Motor neuron (in vitro differentiated cells): ENCODE data around the gene FGF6. TPM values are rescaled to one million over a fixed set of nuclear protein-coding genes. Genes with fewer than 3 reads are reported as not detected.

ENCODE experiments used
- ATAC-seq, 8 experiments: fragments of 200-7000 bp; cut with Tn5 transposase; replicated peaks in 6 of 8; 2 replicates each; pipeline ENCODE4 v1.8.0; 2021; ENCODE audit warnings: mild to moderate bottlenecking in 8 of 8, moderate library complexity in 8 of 8
- H3K27ac ChIP-seq, 2 donors: fragments of 250-450 bp; sonication (Bioruptor Pico); 2 replicates each; pipeline ENCODE4 v1.9.0; 2021; ENCODE audit warnings: antibody characterized with exemption in 2 of 2, mild to moderate bottlenecking in 2 of 2, moderate library complexity in 1 of 2
- H3K4me1 ChIP-seq, 2 donors: fragments of 250-450 bp; sonication (Bioruptor Pico); replicated peaks in 1 of 2; 2 replicates each; pipeline ENCODE4 v1.6.1; 2021; ENCODE audit warnings: antibody characterized with exemption in 2 of 2, mild to moderate bottlenecking in 2 of 2, moderate library complexity in 1 of 2
- H3K4me3 ChIP-seq, 5 donors: fragments of 250-450 bp; sonication (Bioruptor Pico); 2 replicates each; pipeline ENCODE4 v1.9.0; 2021; ENCODE audit warnings: antibody characterized with exemption in 5 of 5, mild to moderate bottlenecking in 5 of 5, moderate library complexity in 4 of 5
- WGBS, 10 experiments: fragments of 450-650 bp; shearing (Covaris generic); methylation state at CpG; one replicate each; pipeline ENCODE4 v1.0.0; 2022; 5-methylcytosine and 5-hydroxymethylcytosine counted together
- in situ Hi-C, 9 experiments: fragments of 400-800 bp; cut with MboI; loops; one replicate each; pipeline ENCODE4 v1.15.0; 2021; ENCODE audit warnings: low sequenced_read_pairs in 9 of 9, low pct_unique_long_range_greater_than_20kb in 2 of 9; ENCODE audit not compliant: unreplicated experiment in 9 of 9
- total RNA-seq, 8 experiments: library from RNA; unstranded; fragments of 300-600 nt; gene quantifications; 2 replicates each; pipeline versions ENCODE4 v1.2.3 to v1.2.4, GENCODE V29; 2022

The FGF6 gene
- total RNA-seq, 8 experiments from 2014 or later: not detected

GRCh38 chr12:4402996-4403395 lies 42.6 kb downstream of the FGF6 start:
- H3K4me3 ChIP-seq: no peak overlapping the region
- in situ Hi-C loops: no loop called here
- 33 to 71% (median 40%) methylated on average over 1 to 2 of the region's 4 CpGs; no CpG with 5 or more reads in 7 of the 10 experiments for WGBS, 10 experiments
- no peak overlapping the region for H3K27ac ChIP-seq
- ATAC-seq: no peak
- H3K4me1 ChIP-seq: no peaks in the 10 kb centered on the region

- in situ Hi-C loops: no loop called here
- 9 to 91% (median 70%) methylated on average over 2 to 3 of the region's 3 CpGs for WGBS, 10 experiments
- Histone ChIP-seq H3K4me3 (no peak overlapping the region), H3K27ac (no peak overlapping the region), H3K4me1 (no peaks in the 10 kb centered on the region)
- no peak for ATAC-seq
Measured at GRCh38 chr12:4401117-4401516, 44.5 kb downstream of the FGF6 start.

- in situ Hi-C loops: no loop called here
- 10 to 100% (median 57%) methylated on average over 1 to 2 of the region's 2 CpGs; no CpG with 5 or more reads in 2 of the 10 experiments for WGBS, 10 experiments
- no peak overlapping the region for H3K4me3 ChIP-seq
- no peak overlapping the region for H3K27ac ChIP-seq
- no peak for ATAC-seq
- no peaks in the 10 kb centered on the region for H3K4me1 ChIP-seq
Measured at GRCh38 chr12:4395818-4396217, 49.8 kb downstream of the FGF6 start.

GRCh38 chr12:4393211-4393610 lies 52.4 kb downstream of the FGF6 start:
- Histone ChIP-seq H3K4me3 (no peak overlapping the region), H3K4me1 (no peaks in the 10 kb centered on the region), H3K27ac (no peak overlapping the region)
- 12 to 86% (median 60%) methylated on average over 1 to 5 of the region's 5 CpGs; no CpG with 5 or more reads in 1 of the 10 experiments for WGBS, 10 experiments
- no peak for ATAC-seq
- in situ Hi-C loops: no loop called here

GRCh38 chr12:4392223-4392742 lies 53.3 kb downstream of the FGF6 start:
- no peak overlapping the region for H3K4me3 ChIP-seq
- H3K27ac ChIP-seq: no peak overlapping the region
- ATAC-seq: no peak
- WGBS, 10 experiments: 59 to 100% (median 100%) methylated on average over 1 to 4 of the region's 15 CpGs; no CpG with 5 or more reads in 7 of the 10 experiments
- in situ Hi-C loops: no loop called here
- H3K4me1 ChIP-seq: no peaks in the 10 kb centered on the region

- Histone ChIP-seq H3K4me1 (no peaks in the 10 kb centered on the region), H3K4me3 (no peak overlapping the region), H3K27ac (no peak overlapping the region)
- ATAC-seq: no peak
- WGBS, 10 experiments: 0 to 80% (median 52%) methylated on average over 1 to 2 of the region's 2 CpGs; no CpG with 5 or more reads in 6 of the 10 experiments
- in situ Hi-C loops: no loop called here
Measured at GRCh38 chr12:4388662-4389061, 57.0 kb downstream of the FGF6 start.

- ATAC-seq: no peak
- WGBS, 10 experiments: 60 to 100% (median 78%) methylated on average over 1 of the region's 1 CpG; no CpG with 5 or more reads in 4 of the 10 experiments
- H3K4me3 ChIP-seq: no peak overlapping the region
- in situ Hi-C loops: no loop called here
- H3K27ac ChIP-seq: no peak overlapping the region
- no peaks in the 10 kb centered on the region for H3K4me1 ChIP-seq
Measured at GRCh38 chr12:4388032-4388431, 57.6 kb downstream of the FGF6 start.

- no peak for ATAC-seq
- Histone ChIP-seq H3K4me1 (no peaks in the 10 kb centered on the region), H3K27ac (no peak overlapping the region), H3K4me3 (no peak overlapping the region)
- in situ Hi-C loops: no loop called here
- 30 to 97% (median 87%) methylated on average over 1 to 5 of the region's 5 CpGs for WGBS, 10 experiments
Measured at GRCh38 chr12:4387607-4388006, 58.0 kb downstream of the FGF6 start.

- H3K27ac ChIP-seq: no peak overlapping the region
- no peak overlapping the region for H3K4me3 ChIP-seq
- in situ Hi-C loops: no loop called here
- no peaks in the 10 kb centered on the region for H3K4me1 ChIP-seq
- 15 to 93% (median 63%) methylated on average over 1 to 4 of the region's 4 CpGs; no CpG with 5 or more reads in 4 of the 10 experiments for whole genome bisulfite sequencing, 10 experiments
- ATAC-seq: peak in 2 of 8 experiments; percentile 39 to 60
Measured at GRCh38 chr12:4386801-4387200, 58.8 kb downstream of the FGF6 start.

Other genes starting within 250 kb of the FGF6 start
- gene CCND2, start 172.1 kb downstream of the FGF6 start, total RNA-seq: 100 to 1,000 TPM in 1 of 8 experiments, 10 to 100 TPM in 5, 1 to 10 TPM in 2; 1.3 to 350 (median 57.3) TPM
- 10 to 100 TPM in 5 of 8 experiments, 1 to 10 TPM in 3; 5.1 to 39.4 (median 12.0) TPM for gene TIGAR, start 124.6 kb downstream of the FGF6 start, total RNA-seq
- 10 to 100 TPM in 1 of 8 experiments, 1 to 10 TPM in 2, under 1 TPM in 5; 0.05 to 19.5 (median 0.34) TPM for gene FGF23, start 66.1 kb downstream of the FGF6 start, total RNA-seq
- gene RAD51AP1, start 93.1 kb upstream of the FGF6 start, total RNA-seq: 10 to 100 TPM in 3 of 8 experiments, 1 to 10 TPM in 4, under 1 TPM in 1; 0.25 to 32.1 (median 5.5) TPM
- gene DYRK4, start 116.4 kb upstream of the FGF6 start, total RNA-seq: 100 to 1,000 TPM in 1 of 8 experiments, 10 to 100 TPM in 7; 37.1 to 100 (median 55.8) TPM
- 1 to 10 TPM; 2.3 to 8.1 (median 4.7) TPM for gene AKAP3, start 203.2 kb upstream of the FGF6 start, total RNA-seq
- gene NDUFA9, start 203.3 kb upstream of the FGF6 start, total RNA-seq: 100 to 1,000 TPM in 1 of 8 experiments, 10 to 100 TPM in 7; 25.3 to 107 (median 51.3) TPM